Prostate gland (tissue), 2 donors: Measurements from ENCODE around the gene GLCE.

ENCODE experiments used
- POLR2A ChIP-seq: fragments of 450-650 bp; IDR thresholded peaks from one replicate; pipeline ENCODE4 v1.6.1; 2016; ENCODE audit warnings: antibody characterized with exemption, mild to moderate bottlenecking
- TF ChIP-seq, protein P1 (sequence below), 4 experiments: fragments of 200-600 bp in 2 of 4; fragments of 450-650 bp in 2 of 4; sonication (generic) in 2 of 4; IDR thresholded peaks; 1 replicate in 3 of 4; 2 replicates in 1 of 4; pipeline ENCODE4 v1.5.1; 2016 to 2019; ENCODE audit warnings: antibody characterized with exemption in 4 of 4, mild to moderate bottlenecking in 2 of 4, moderate library complexity in 2 of 4

DNA sequence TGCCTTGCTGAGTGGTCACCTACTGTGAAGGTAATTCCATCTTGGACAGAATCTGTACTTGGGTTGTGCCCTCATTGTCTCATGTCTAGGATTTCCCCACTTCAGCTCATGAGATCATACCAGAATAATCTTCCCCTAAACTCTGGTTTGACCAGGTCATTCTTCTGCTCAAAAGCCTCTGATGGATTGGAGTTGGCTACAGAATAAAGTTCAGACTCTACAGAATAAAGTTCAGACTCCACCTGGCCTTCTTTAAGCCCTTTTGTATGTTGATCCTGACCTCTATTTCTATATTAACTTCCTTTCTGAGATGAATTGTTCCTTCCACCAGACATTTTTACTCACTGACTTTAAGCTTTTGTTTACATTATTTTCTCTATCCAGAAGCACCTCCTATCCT lies 6.4 kb upstream of the GLCE start:
- TF ChIP-seq, protein P1, sequence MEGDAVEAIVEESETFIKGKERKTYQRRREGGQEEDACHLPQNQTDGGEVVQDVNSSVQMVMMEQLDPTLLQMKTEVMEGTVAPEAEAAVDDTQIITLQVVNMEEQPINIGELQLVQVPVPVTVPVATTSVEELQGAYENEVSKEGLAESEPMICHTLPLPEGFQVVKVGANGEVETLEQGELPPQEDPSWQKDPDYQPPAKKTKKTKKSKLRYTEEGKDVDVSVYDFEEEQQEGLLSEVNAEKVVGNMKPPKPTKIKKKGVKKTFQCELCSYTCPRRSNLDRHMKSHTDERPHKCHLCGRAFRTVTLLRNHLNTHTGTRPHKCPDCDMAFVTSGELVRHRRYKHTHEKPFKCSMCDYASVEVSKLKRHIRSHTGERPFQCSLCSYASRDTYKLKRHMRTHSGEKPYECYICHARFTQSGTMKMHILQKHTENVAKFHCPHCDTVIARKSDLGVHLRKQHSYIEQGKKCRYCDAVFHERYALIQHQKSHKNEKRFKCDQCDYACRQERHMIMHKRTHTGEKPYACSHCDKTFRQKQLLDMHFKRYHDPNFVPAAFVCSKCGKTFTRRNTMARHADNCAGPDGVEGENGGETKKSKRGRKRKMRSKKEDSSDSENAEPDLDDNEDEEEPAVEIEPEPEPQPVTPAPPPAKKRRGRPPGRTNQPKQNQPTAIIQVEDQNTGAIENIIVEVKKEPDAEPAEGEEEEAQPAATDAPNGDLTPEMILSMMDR (IDR thresholded peaks at IDR 0.05): no peak
- no peak for TF ChIP-seq POLR2A
